Gastroesophageal sphincter (tissue), 4 donors: Measurements from ENCODE around the gene ADM5. TPM values are rescaled to one million over a fixed set of nuclear protein-coding genes. Genes with fewer than 3 reads are reported as not detected.
A peak's percentile ranks its signal among the peaks of the same experiment; 100 is the strongest.

ENCODE experiments used
- ATAC-seq: fragments of 150-250 bp; one replicate; pipeline ENCODE4 v1.9.1; 2016; ENCODE audit warnings: mild to moderate bottlenecking, moderate library complexity
- H3K27ac ChIP-seq, 4 donors: fragments of 200-600 bp; sonication (generic) in 3 of 4; 1 replicate in 3 of 4; 2 replicates in 1 of 4; pipeline ENCODE4 v1.5.1; 2016 to 2019
- H3K27me3 ChIP-seq: fragments of 200-600 bp; sonication (generic); one replicate; pipeline ENCODE4 v1.5.1; 2019
- H3K36me3 ChIP-seq, 2 donors: fragments of 200-600 bp; sonication (generic); one replicate each; pipeline ENCODE4 v1.5.1; 2019; ENCODE audit warnings: control low read depth in 1 of 2
- H3K4me1 ChIP-seq, 3 donors: fragments of 200-600 bp; sonication (generic); 1 replicate in 2 of 3; 2 replicates in 1 of 3; pipeline ENCODE4 v1.5.1; 2016 to 2019; ENCODE audit warnings: control low read depth in 2 of 3
- H3K4me3 ChIP-seq, 2 donors: fragments of 200-600 bp; sonication (generic); one replicate each; pipeline ENCODE4 v1.5.1; 2019; ENCODE audit warnings: mild to moderate bottlenecking in 1 of 2, moderate library complexity in 1 of 2
- H3K9me3 ChIP-seq, 3 donors: fragments of 200-600 bp; sonication (generic); one replicate each; pipeline ENCODE4 v1.5.1; 2017 to 2019; ENCODE audit warnings: control low read depth in 2 of 3
- EP300 ChIP-seq: sonication (generic); formaldehyde crosslinking; IDR thresholded peaks from one replicate; pipeline ENCODE4 v1.6.1; 2017; ENCODE audit warnings: antibody characterized with exemption, mild to moderate bottlenecking
- POLR2A ChIP-seq, 2 donors: fragments of 450-650 bp; IDR thresholded peaks; one replicate each; pipeline ENCODE4 v1.6.1; 2017; ENCODE audit warnings: antibody characterized with exemption in 2 of 2, mild to moderate bottlenecking in 2 of 2, moderate library complexity in 1 of 2
- POLR2AphosphoS5 ChIP-seq: sonication (generic); formaldehyde crosslinking; IDR thresholded peaks from one replicate; pipeline ENCODE4 v1.6.1; 2017; ENCODE audit warnings: antibody characterized with exemption
- WGBS, 2 donors: methylation state at CpG; one replicate each; pipeline ENCODE4 v1.1.5; 2018; ENCODE audit warnings: low coverage in 1 of 2; 5-methylcytosine and 5-hydroxymethylcytosine counted together
- total RNA-seq, 4 donors: library from RNA; depleted of rRNA; stranded (reverse); fragments of >200 nt; gene quantifications; one replicate each; pipeline ENCODE4 v1.1.0, GENCODE V29; 2016
- TF ChIP-seq, protein P1 (sequence below), 4 experiments: fragments of 200-600 bp in 2 of 4; fragments of 450-650 bp in 2 of 4; sonication (generic) in 1 of 4; IDR thresholded peaks; one replicate each; pipeline ENCODE4 v1.5.1; 2017 to 2019; ENCODE audit warnings: antibody characterized with exemption in 4 of 4, mild to moderate bottlenecking in 2 of 4, moderate library complexity in 2 of 4

The ADM5 gene
- total RNA-seq, 4 donors from 2014 or later: 1.3 to 4.1 (median 1.5) TPM; not detected in 1

DNA sequence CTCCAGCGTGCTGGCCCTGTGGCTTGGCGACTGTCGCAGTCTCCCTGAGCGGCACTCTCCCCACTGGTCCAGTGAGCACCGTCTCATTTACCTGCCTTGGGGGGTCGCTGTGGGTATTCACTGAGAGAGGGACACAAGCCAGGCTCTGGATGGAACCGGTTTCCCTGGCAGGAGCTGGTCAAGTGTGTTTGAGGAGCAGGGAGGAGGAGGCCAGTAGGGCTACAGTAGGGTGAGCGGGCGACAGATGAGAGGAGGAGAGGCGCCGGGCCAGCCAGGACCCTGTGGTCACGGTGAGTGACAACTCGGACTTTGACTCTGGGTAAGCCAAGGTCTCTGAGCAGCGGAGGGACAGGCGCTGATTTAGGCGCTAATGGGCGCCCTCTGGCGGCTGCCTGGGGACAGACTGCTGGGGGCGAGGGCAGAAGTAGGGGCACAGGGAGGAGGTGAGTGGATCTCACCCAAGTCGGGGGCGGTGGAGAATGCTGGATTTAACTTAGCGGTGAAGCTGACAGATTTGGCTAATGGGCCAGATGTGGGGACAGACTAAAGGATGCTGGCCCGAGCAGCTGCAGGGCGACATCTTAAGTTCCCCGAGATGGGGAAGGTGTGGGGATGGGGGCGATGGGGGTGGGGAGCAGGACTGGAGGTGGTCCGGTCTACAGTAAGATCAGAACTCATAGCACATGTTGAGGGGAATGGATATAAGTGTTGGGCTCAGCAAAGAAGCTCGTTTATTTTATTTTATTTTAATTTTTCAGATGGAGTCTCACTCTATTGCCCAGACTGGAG, 17.1 kb upstream of the ADM5 start:
- no peak for ATAC-seq
- peak overlapping the region in 3 of 4 donors; percentile 47 to 66 (median 50) for H3K27ac ChIP-seq

DNA sequence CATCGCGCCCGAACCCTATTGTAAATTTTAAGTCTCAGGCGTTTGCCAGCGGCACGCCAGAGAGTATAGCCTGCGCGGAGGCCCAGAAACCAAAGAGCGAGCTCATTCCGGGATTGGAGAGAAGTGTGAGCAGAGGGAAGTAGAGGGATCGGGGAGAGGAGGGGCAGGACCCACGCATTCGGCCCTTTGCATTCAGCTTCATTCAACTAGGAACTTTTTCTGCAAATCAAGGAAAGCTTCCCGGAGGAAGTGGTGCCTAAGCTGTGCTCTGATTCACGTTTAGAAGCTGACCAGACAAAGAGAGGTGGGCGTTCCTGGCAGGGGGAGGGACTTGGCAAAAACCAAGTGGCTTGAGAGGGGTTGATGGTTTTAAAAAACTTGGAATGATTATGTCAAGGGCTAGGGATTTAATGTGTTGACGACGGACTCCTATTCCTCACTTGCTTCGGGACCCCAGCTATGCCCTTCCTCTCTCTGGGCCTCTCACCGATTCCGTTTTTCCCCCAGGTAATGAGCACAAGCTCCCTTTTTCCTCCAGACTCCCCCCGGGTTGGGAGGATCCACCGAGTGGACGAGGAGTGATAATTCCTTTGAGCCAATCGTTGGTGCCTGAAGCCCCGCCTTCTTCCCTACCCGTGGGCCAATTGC, 13.1 kb upstream of the ADM5 start:
- ATAC-seq: peak; percentile 57
- peak overlapping the region; percentile 81 to 94 (median 88) for H3K27ac ChIP-seq
- H3K4me1 ChIP-seq: peaks cover 0 to 66% (median 19%) of the 10 kb centered on the region in 3 donors
- H3K9me3 ChIP-seq: no peaks in the 10 kb centered on the region
- H3K27me3 ChIP-seq: no peaks in the 10 kb centered on the region
- peak overlapping the region; percentile 21 to 42 for H3K4me3 ChIP-seq
- peaks cover 0 to 4% of the 10 kb centered on the region in 2 donors for H3K36me3 ChIP-seq
- peak in 1 of 2 donors; percentile 20 for TF ChIP-seq POLR2A (IDR thresholded peaks at IDR 0.05)
- TF ChIP-seq, protein P1, sequence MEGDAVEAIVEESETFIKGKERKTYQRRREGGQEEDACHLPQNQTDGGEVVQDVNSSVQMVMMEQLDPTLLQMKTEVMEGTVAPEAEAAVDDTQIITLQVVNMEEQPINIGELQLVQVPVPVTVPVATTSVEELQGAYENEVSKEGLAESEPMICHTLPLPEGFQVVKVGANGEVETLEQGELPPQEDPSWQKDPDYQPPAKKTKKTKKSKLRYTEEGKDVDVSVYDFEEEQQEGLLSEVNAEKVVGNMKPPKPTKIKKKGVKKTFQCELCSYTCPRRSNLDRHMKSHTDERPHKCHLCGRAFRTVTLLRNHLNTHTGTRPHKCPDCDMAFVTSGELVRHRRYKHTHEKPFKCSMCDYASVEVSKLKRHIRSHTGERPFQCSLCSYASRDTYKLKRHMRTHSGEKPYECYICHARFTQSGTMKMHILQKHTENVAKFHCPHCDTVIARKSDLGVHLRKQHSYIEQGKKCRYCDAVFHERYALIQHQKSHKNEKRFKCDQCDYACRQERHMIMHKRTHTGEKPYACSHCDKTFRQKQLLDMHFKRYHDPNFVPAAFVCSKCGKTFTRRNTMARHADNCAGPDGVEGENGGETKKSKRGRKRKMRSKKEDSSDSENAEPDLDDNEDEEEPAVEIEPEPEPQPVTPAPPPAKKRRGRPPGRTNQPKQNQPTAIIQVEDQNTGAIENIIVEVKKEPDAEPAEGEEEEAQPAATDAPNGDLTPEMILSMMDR (IDR thresholded peaks at IDR 0.05): peak in 1 of 4 experiments; percentile 13
- TF ChIP-seq EP300: no peak
- WGBS, 2 donors: 0 to 5% methylated on average over 8 to 18 of the region's 27 CpGs

More for the DNA sequence above, 17.1 kb upstream of the ADM5 start:
- Histone ChIP-seq H3K4me3 (no peak overlapping the region), H3K27me3 (no peaks in the 10 kb centered on the region), H3K36me3 (peaks cover 0 to 23% of the 10 kb centered on the region in 2 donors), H3K9me3 (no peaks in the 10 kb centered on the region), H3K4me1 (peaks cover 0 to 29% (median 0%) of the 10 kb centered on the region in 3 donors)
- 14 to 37% methylated on average over 9 to 16 of the region's 28 CpGs for WGBS, 2 donors
- TF ChIP-seq, protein P1 (IDR thresholded peaks at IDR 0.05): peak in 3 of 4 experiments; percentile 80 to 91 (median 81)
- no peak for TF ChIP-seq POLR2A (IDR thresholded peaks at IDR 0.05)
- TF ChIP-seq POLR2AphosphoS5: no peak
- TF ChIP-seq EP300: no peak

DNA sequence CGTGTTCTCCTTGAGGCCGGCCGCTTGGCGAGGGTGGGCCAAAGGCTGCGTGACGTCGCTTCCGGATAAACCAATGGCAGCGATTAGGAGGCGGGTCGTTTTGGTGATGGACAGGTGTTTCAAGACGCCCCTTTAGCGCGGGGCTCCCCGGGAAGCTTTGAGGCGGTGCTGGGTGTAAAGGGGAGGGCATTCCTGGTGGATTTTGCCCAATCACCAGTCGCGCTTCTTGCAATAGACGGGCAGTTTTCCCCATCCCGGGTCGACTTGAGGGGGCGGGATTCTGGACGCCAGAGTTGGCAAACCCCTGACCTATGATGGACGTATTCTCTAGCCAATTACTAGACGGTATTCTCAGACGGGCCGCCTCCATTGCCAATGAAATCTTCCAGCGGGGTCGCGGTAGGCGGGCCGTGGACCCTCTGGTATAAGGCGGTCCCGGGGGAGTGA, 12.6 kb upstream of the ADM5 start:
- H3K4me3 ChIP-seq: peak overlapping the region; percentile 88 to 100
- TF ChIP-seq POLR2AphosphoS5 (peak; percentile 53), POLR2A (IDR thresholded peaks at IDR 0.05) (no peak)
- peaks cover 0 to 69% (median 19%) of the 10 kb centered on the region in 3 donors for H3K4me1 ChIP-seq
- peak overlapping the region; percentile 70 to 96 (median 93) for H3K27ac ChIP-seq
- no peaks in the 10 kb centered on the region for H3K9me3 ChIP-seq
- peaks cover 0 to 10% of the 10 kb centered on the region in 2 donors for H3K36me3 ChIP-seq
- no CpG with 5 or more reads among the region's 34 CpGs for WGBS, 2 donors
- H3K27me3 ChIP-seq: no peaks in the 10 kb centered on the region
- ATAC-seq: peak; percentile 91

DNA sequence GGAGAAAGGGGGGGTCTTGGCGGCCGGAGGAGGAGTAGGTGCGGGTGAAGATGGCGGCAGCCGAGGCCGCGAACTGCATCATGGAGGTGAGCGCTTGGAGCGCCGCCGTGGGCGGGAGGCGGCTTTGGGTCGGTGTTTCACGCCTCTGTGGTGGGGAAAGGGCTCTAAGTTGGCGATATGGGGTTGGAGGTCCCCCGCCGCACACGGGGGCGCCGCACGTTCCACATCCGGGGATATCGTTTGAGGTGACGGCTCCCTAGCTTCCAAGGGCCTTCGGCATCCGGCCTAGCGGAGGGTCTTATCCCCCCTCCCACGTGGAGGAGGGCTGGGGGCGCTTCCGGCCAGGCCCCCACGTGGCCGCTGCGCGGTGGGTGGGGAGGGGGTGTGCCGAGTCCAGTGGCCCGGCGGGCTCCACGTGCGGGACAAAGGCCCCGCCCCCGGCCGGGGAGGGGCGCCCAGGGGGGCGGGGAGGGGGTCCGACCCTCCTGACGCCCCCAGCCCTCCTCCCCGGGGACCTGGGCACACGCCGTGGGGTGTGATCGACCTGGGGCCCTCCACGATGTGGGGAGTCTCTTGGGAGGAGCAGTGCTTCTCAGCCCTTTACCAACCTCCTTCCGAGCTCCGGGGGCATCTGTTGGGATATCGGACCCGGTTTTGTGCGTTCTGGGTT, 12.0 kb upstream of the ADM5 start, which contains the start of gene PRMT1:
Gene PRMT1, plus strand, starts transcription at position 41 of the 670 bp plus-strand sequence. Its CDS starts 10 bp downstream, at position 51.
- Histone ChIP-seq H3K4me1 (peaks cover 0 to 64% (median 19%) of the 10 kb centered on the region in 3 donors), H3K36me3 (peaks cover 0 to 15% of the 10 kb centered on the region in 2 donors), H3K27me3 (no peaks in the 10 kb centered on the region), H3K27ac (peak within 1 kb of the TSS; percentile 81 to 96 (median 93)), H3K4me3 (peak within 1 kb of the TSS; percentile 88 to 100), H3K9me3 (no peaks in the 10 kb centered on the region)
- 0% methylated on average over 1 of the region's 57 CpGs; no CpG with 5 or more reads in 1 of the 2 donors for WGBS, 2 donors
- TF ChIP-seq EP300 (no peak), POLR2AphosphoS5 (peak; percentile 26), POLR2A (IDR thresholded peaks at IDR 0.05) (peak; percentile 48 to 72)
- TF ChIP-seq, protein P1 (IDR thresholded peaks at IDR 0.05): peak in 1 of 4 experiments; percentile 10
- no peak for ATAC-seq
